MV-4-11 (cell line): ENCODE data around the gene CPLX1.

Experiments used
- DNase-seq: peaks from one replicate; lab custom pipeline; 2025; lab: John Stamatoyannopoulos, UW

CPLX1 gene

GRCh38 chr4:832536-832935 is 6.6 kb upstream of the CPLX1 start:
- DNase-seq = no peak

GRCh38 chr4:832108-832507 is 6.2 kb upstream of the CPLX1 start:
- DNase-seq = no peak

- DNase-seq = no peak
Measured at GRCh38 chr4:831483-831805, 5.5 kb upstream of the CPLX1 start.

- DNase-seq = no peak
Measured at GRCh38 chr4:830601-831482, 4.9 kb upstream of the CPLX1 start.

- DNase-seq = no peak
Measured at GRCh38 chr4:829761-830600, 4.1 kb upstream of the CPLX1 start.

GRCh38 chr4:829291-829690 is 3.4 kb upstream of the CPLX1 start:
- no peak for DNase-seq

GRCh38 chr4:828641-829271 is 2.8 kb upstream of the CPLX1 start:
- DNase-seq = no peak

- no peak for DNase-seq
Measured at GRCh38 chr4:827209-828081, 1.5 kb upstream of the CPLX1 start.

- DNase-seq = no peak
Measured at GRCh38 chr4:826508-827208, 729 bp upstream of the CPLX1 start.

GRCh38 chr4:825063-825970 is 612 bp downstream of the CPLX1 start:
- DNase-seq = no peak

- DNase-seq = no peak
Measured at GRCh38 chr4:824461-825062, 1.4 kb downstream of the CPLX1 start.

- DNase-seq = no peak
Measured at GRCh38 chr4:823761-824460, 2.0 kb downstream of the CPLX1 start.

- DNase-seq = no peak
Measured at GRCh38 chr4:823176-823760, 2.7 kb downstream of the CPLX1 start.

GRCh38 chr4:822361-823175 is 3.4 kb downstream of the CPLX1 start:
- DNase-seq = no peak

GRCh38 chr4:821631-822030 is 4.3 kb downstream of the CPLX1 start:
- DNase-seq = no peak

- DNase-seq = no peak
Measured at GRCh38 chr4:821181-821591, 4.7 kb downstream of the CPLX1 start.

- no peak for DNase-seq
Measured at GRCh38 chr4:820230-821172, 5.4 kb downstream of the CPLX1 start.
